ENCODE data around the gene ITGB5.
"Not testable (repeated sequence)": the region's sequence is repeated elsewhere in the genome, so short reads cannot be mapped to it uniquely, and the experiment has no call there.

ITGB5 gene

GRCh38 chr3:124814620-124815421 lies 72.3 kb downstream of the ITGB5 start:
- DNase-seq (ENCODE audit: low read depth in 3 of 3), result no peak

DNA sequence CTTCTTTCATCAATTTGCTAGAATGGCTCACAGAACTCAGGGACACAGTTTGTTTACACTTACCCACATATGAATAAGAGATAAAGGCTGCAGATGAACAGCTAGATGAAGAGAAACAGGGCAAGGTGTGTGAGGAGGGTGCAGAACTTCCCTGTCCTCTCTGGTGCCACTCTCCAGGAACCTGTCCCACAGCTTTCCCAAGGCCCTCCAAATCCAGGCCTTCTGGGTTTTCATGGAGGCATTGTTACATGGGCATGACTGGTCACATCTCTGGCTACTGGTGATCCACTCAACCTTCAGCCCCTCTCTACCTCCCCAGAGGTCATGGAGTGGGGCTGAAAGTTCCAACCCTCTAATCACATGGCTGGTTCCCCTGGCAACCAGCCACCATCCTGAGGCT lies 73.6 kb downstream of the ITGB5 start:
- DNase-seq (ENCODE audit: low read depth in 3 of 3), result no peak

DNA sequence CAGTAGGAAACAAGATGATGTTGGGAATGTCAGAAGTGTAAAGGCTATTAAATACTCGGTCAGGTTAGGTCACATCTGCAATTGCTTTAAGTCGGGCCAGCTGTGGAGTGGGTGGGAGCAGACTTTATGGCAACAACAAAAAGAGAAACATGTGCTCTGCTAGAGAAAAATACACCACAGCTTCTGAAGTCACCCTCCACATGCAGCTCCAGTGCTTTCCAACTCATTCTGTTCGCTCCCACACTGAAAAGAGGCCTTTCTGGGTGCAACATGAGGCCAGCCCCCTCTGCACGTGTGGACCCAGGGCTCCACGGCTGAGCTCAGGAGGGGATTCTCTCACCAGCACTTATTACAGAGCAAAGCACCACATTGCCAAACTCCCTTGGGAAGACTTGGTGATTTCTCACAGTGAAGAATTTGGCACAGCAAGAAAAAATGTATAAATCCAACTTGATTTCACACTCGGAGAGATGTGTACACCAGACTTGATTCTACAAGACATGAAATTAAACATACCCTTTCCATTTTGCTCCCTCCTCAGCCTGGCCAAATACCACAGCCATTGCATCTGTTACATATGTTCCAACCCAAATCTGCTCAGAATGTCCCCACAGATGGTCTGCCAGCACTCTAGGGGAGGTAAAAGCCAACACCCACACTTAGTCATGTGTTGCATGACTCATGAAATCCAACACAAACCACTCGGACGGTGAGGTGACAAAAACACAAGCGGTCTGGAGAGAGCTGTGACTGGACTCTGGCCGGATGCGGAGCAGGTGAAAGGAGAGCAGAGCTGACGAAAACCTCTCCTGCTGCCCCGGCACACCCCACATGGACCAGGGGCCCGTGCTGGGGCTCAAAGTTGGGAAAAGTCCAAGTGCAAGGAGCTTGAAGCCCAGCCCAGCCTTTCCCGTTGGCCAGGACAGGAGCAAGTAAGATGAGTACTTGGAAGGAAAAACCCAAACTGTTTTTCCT lies 74.6 kb downstream of the ITGB5 start:
- no peak for DNase-seq (ENCODE audit: low read depth in 3 of 3)

DNA sequence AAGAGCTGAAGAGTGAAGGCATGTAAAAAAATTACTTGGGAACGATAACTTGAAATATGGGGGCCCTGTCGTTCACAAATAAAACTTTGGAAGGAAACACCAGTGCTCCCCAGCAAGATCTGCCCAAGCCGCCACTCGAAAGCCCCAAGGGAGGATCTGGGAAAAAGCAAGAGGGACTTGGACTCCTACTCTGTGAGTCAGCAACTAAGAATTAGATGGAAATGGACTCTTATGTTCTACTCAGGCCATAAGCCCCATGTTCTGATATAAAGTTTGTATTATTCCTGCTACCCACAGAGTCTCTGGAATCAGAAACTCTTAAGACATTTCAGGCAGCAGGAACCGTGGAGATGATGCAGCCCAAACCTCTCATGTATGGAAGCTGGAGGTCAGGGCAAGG lies 75.7 kb downstream of the ITGB5 start:
- DNase-seq (ENCODE audit: low read depth in 3 of 3), result no peak

DNA sequence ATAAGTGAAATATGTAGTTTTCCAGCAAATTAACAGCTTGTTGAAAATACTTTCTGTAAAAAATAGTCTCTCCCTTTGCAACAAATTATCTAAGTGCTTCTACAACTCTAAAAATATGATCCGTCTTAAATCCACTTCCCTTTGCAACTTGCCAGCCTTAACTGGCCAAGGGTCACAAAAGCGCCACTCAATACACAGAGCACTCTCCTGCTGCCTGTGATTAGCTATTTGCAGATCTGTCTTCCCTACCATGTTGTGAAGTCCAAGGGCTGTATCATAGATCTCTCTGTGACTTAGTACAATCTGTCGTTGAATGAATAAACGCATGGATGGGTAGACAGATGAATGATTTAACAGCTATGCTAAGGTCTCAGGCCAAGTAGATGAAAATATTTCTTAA lies 76.2 kb downstream of the ITGB5 start:
- DNase-seq (ENCODE audit: low read depth in 3 of 3), result no peak

DNA sequence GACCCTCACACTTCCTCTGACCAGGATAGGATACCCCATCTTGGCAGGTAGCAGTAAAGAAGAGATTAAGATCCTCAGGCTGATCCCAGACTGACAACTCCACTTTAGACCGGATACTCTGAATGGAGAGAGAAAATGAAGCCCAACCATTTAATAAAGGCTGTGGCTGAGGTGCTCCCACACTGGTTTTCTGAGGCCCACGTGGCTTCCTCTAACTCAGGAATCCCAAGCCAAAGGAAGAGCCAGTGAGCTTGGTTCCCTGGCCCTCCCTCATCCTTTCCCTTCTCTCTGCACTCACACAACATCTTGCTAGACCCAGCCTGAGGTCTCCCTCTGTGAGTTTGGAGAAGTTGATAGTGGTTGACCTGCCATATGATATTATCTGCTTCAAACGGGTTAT lies 78.1 kb downstream of the ITGB5 start:
- DNase-seq (ENCODE audit: low read depth in 3 of 3), result no peak

DNA sequence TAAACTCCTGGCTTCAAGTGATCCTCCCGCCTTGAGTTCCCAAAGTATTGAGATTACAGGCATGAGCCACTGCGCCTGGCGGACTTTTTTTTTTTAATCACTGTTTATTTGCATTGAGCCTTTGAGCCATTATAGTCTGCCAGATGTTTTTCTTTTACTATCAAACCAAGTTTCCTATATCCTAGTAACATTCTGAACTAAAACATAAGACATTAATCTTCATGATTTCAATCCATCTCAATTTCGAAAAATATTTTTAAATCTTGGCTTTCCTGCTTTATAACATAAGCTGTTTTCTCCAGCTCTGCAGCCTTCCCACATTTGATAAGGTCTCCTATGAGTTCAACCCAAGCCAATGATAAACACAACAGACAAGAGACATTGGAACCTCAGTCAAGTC lies 81.5 kb downstream of the ITGB5 start:
- no peak for DNase-seq (ENCODE audit: low read depth in 3 of 3)

- DNase-seq (ENCODE audit: low read depth in 3 of 3), result no peak
Observed at GRCh38 chr3:124804875-124805274, 82.3 kb downstream of the ITGB5 start.

- DNase-seq (ENCODE audit: low read depth in 3 of 3), result no peak
Observed at GRCh38 chr3:124802702-124803101, 84.5 kb downstream of the ITGB5 start.

DNA sequence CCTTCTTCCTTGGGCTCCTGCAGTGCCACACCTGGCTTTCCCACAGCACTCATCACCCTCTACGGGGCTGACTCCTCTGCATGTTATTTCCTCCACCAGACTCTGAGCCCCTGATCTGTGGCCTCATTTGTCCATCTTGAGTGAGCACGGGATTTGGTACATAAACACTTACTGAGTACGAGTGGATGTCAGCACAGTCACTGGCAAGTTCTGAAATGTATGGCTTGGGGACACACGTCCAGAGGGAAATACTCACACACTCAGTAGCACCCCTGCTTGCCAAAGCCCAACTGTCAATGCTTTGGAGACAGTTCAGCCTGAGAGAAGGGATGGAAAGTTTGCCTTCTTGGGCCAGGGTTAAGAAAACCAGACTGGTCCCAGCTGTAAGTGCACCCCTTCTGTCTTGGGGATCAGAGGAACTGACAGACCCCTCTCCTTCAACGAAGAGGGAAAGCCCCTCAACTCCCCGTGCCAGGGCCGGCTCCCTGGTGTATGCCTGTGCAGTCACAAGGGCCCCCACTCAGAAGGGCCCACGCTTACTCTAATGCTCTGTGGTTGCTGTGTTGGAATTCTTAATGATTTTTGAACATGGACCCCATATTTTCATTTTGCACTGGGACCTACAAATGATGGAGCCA lies 85.0 kb downstream of the ITGB5 start:
- no peak for DNase-seq (ENCODE audit: low read depth in 3 of 3)

DNA sequence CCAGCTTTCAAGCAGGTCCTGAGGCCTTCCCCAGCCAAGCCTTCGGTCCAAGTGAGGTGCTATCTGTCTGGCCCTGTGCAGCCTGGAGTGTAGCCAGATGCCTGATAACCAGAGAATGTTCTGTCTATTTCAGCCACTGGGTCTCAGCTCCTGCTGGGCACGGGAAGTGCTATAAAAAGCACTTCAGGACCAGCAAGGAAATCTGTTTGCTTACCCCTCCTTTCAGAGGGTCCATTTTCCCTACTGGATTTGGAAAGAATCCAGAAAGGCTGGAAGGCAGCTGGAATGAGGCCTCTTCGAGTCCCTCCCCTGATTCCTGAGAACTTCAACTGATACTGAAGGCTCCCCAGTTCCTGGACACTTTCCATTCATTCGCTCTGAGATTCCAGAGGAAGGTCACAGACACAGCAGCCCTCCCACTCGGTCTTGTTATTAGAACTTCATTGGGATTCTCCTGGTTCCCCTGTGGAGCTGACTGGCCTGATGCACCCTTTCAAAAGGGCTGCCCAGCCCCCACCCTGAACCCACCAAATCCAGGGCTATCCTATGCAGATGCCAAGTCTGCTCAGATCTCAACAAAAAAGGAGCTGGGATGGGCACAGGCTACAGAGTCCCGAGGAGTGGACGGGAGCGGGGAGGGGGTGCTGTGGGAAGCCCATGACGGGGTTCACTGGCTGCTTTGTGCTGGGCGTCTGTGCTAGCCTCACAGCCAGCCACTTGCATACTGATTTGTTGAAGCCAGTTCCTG lies 86.5 kb downstream of the ITGB5 start:
- DNase-seq (ENCODE audit: low read depth in 3 of 3), result no peak

DNA sequence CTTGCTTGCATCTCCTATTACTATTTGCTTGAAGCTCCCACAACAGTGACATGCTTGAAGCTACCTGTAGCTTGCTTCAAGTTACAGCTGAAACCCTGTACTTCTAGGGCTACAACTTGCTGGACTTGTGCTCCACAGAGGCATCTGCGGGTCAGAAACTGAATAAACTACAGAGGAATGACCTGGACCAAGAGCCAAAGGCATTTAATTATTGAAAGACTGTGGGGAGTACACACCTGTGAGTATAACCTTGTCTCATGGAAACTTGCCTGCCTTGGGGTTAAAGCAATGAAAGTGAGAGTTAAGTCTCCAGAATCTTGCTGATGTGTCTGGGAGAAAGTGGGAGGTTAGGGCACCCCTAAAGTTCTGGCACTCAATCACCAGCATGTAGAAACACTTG lies 87.1 kb downstream of the ITGB5 start:
- no peak for DNase-seq (ENCODE audit: low read depth in 3 of 3)

- no peak for DNase-seq (ENCODE audit: low read depth in 3 of 3)
Observed at GRCh38 chr3:124799676-124800075, 87.5 kb downstream of the ITGB5 start.

DNA sequence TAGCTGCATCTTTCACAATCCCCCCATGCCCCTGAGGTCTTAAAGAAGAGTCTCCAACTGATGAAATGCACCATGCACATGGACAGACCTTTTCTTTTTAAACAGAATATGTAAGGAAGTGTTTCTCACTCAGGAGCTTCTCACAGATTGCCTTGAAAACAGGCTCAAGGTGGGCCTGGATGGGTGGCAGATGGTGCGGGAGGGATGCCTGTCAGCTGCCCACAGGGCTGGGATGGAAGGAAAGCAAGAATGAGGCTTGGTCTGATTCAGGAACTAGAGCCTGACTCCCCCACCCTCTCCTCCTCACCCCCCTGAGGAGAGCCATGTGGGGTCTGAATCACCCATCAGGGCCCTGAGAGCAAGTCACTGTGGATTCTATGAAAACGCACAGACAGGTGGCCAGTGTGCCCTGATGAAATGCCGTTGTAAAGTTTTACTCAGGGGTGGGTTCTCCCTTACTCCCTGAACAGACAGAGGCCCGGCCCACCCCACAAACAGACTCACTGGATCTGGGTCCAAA lies 89.7 kb downstream of the ITGB5 start:
- no peak for DNase-seq (ENCODE audit: low read depth in 3 of 3)

GRCh38 chr3:124796477-124796876 lies 90.7 kb downstream of the ITGB5 start:
- DNase-seq (ENCODE audit: low read depth in 3 of 3), result no peak

DNA sequence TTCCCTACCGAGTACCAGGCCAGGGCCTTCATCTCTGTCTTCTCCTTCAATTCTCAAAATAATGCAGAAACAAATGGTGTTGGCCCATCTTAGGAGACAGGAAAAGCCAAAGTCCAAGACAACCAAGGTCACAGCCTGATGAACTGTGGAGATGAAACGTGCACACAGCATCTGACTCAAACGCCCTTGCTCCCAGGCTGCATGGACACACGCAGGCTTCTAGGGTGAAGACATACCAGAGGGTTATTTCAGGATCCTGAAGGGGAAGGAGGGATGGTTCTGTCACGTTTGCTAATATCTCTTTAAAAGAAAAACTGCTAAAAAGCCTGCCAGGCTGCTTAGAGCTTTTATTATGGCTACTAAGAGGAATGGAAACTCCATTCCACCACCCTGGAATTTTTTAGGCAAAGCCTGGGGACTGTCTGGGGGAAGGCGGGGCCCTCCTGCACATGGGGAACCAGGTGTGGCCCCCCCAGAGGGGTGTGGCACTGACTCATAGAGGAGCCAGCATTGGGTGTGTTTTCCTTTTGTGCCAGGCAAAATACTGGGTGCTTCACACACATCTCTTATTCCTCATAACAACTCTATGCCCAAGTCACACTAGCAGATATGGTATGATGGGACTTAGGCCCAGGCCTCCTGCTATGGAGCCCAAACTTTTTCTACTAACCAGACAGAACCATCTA lies 94.0 kb downstream of the ITGB5 start:
- no peak for DNase-seq (ENCODE audit: low read depth in 3 of 3)

- DNase-seq (ENCODE audit: low read depth in 3 of 3), result no peak
Observed at GRCh38 chr3:124792341-124793040, 94.7 kb downstream of the ITGB5 start.

DNA sequence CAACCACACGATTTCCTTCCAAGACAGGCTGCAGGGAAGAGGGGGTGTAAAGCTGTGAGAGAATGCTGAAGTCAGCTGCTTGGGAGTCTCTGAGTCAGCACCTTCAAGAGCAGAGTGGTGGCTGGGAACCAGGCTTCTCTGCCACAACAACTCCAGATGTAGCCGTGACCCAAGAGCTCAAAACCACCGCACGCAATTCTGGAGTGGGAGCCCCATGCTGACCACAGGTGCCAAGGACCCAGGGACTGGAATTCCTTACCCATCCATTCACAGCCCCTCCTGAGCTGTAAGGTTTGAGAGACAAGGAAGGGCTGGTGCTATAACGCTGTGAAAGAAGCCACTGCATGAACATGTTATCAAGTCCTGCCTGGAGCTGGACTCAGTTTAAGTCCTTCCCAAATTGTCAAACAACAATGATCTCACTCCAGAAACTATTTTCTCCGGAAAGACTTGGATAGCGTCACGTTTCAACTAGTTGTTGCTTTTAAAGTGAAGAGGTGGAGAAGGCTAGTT lies 95.5 kb downstream of the ITGB5 start:
- no peak for DNase-seq (ENCODE audit: low read depth in 3 of 3)

DNA sequence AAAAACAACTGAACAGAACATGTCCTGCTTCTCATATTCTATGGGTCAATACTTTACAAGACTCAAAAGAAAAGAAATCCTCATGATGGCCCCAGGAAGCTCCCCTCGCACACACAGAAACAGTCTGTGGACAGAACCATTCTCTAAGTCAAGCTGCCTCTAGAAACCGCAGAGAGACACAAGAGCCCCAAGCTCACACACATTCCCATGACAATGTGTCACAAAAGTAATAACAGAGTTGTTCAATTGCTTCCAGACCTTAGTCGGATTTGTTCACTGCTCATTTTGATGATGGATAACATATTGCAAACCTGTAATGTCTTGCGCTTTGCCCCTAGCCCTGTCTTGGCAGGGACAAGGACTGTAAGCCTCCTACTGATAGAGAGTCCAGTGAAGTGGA lies 96.0 kb downstream of the ITGB5 start:
- no peak for DNase-seq (ENCODE audit: low read depth in 3 of 3)

DNA sequence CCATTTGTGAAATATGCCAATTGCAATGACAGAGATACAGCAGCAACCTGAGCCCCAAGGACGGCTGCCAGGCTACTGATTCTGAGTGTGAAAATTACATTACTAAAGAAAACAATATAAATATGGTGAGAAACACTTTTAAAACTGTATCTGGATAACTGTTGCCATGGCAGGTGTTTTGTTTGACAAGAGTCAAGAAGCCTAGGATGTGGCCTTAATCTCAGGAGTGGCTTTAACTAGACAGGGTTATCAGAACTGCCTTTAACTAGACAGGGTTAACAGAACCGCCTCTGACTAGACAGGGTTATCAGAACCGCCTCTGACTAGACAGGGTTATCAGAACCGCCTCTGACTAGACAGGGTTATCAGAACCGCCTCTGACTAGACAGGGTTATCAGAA lies 98.1 kb downstream of the ITGB5 start:
- DNase-seq (ENCODE audit: low read depth in 3 of 3), result not testable (repeated sequence)

Data from stimulated activated CD4-positive, alpha-beta T cell treated with anti-CD3 and anti-CD28 coated beads, TNF-alpha, amount 100 ng/mL, for 48 hours (primary cell).